ENCODE measurements around the gene EFHD2.

EFHD2 gene

GRCh38 chr1:15430787-15431570, 21.3 kb downstream of the EFHD2 start:
- H3K9me2 ChIP-seq (replicated peaks; ENCODE audit: insufficient read depth, low read length), result no peaks in the 10 kb centered on the region
- no peaks in the 10 kb centered on the region for H3F3A ChIP-seq (ENCODE audit: insufficient read depth)
- H3K9ac ChIP-seq (ENCODE audit: low read length), result no peak overlapping the region
- H3K36me3 ChIP-seq (ENCODE audit: low read length), result no peaks in the 10 kb centered on the region
- H2AFZ ChIP-seq (ENCODE audit: low read depth, low read length, severe bottlenecking), result no peak overlapping the region
- no peaks in the 10 kb centered on the region for H3K79me2 ChIP-seq (ENCODE audit: insufficient read depth, low read length)
- no peak overlapping the region for H3K4me2 ChIP-seq (ENCODE audit: low read depth, low read length, poor library complexity, severe bottlenecking)
- H4K20me1 ChIP-seq (ENCODE audit: low read depth, low read length), result no peaks in the 10 kb centered on the region
- no peak overlapping the region for H3K4me3 ChIP-seq (ENCODE audit: insufficient read depth, low read length, poor library complexity, severe bottlenecking)
- no peak for TF ChIP-seq EZH2phosphoT487 (conservative IDR thresholded peaks at IDR 0.05; ENCODE audit: low read length)
- TF ChIP-seq CTCF (IDR thresholded peaks at IDR 0.05; ENCODE audit: insufficient read depth, low read length, poor library complexity, severe bottlenecking), result peak; percentile 93
- H3K27ac ChIP-seq (ENCODE audit: low read depth, low read length), result no peak overlapping the region
- H3K27me3 ChIP-seq (ENCODE audit: low read length), result no peaks in the 10 kb centered on the region
- no peaks in the 10 kb centered on the region for H3K9me3 ChIP-seq (ENCODE audit: insufficient read depth, low read length)

DNA sequence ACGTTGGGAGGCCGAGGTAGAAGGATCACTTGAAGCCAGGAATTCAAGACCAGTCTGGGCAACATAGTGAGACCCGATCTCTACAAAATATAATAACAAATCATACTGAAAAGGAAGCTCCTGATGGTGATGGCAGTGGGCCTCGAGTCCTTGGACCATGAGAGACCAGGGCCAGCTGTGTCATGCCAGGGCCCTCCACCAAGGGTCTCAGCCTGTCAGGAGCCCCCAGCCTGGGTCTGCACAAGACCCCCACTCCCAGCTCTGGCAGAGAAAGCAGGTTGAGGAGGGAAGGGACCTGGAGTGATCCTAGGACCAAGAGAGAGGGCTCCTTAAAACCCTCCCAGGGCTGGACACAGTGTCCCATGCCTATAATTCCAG, 21.9 kb downstream of the EFHD2 start:
- Histone ChIP-seq H2AFZ (ENCODE audit: low read depth, low read length, severe bottlenecking) (no peak overlapping the region), H3K27ac (ENCODE audit: low read depth, low read length) (no peak overlapping the region), H3K4me2 (ENCODE audit: low read depth, low read length, poor library complexity, severe bottlenecking) (no peak overlapping the region), H3K36me3 (ENCODE audit: low read length) (no peaks in the 10 kb centered on the region), H4K20me1 (ENCODE audit: low read depth, low read length) (no peaks in the 10 kb centered on the region), H3F3A (ENCODE audit: insufficient read depth) (no peaks in the 10 kb centered on the region), H3K27me3 (ENCODE audit: low read length) (no peaks in the 10 kb centered on the region), H3K9me2 (replicated peaks; ENCODE audit: insufficient read depth, low read length) (no peaks in the 10 kb centered on the region), H3K9me3 (ENCODE audit: insufficient read depth, low read length) (no peaks in the 10 kb centered on the region), H3K4me3 (ENCODE audit: insufficient read depth, low read length, poor library complexity, severe bottlenecking) (no peak overlapping the region), H3K79me2 (ENCODE audit: insufficient read depth, low read length) (no peaks in the 10 kb centered on the region), H3K9ac (ENCODE audit: low read length) (no peak overlapping the region)
- TF ChIP-seq EZH2phosphoT487 (conservative IDR thresholded peaks at IDR 0.05; ENCODE audit: low read length) (no peak), CTCF (IDR thresholded peaks at IDR 0.05; ENCODE audit: insufficient read depth, low read length, poor library complexity, severe bottlenecking) (no peak)

- Histone ChIP-seq H3F3A (ENCODE audit: insufficient read depth) (no peaks in the 10 kb centered on the region), H3K27me3 (ENCODE audit: low read length) (no peaks in the 10 kb centered on the region), H3K9me3 (ENCODE audit: insufficient read depth, low read length) (no peaks in the 10 kb centered on the region), H3K9me2 (replicated peaks; ENCODE audit: insufficient read depth, low read length) (no peaks in the 10 kb centered on the region), H3K27ac (ENCODE audit: low read depth, low read length) (no peak overlapping the region), H4K20me1 (ENCODE audit: low read depth, low read length) (no peaks in the 10 kb centered on the region), H2AFZ (ENCODE audit: low read depth, low read length, severe bottlenecking) (no peak overlapping the region), H3K79me2 (ENCODE audit: insufficient read depth, low read length) (no peaks in the 10 kb centered on the region), H3K9ac (ENCODE audit: low read length) (no peak overlapping the region), H3K4me2 (ENCODE audit: low read depth, low read length, poor library complexity, severe bottlenecking) (no peak overlapping the region), H3K4me3 (ENCODE audit: insufficient read depth, low read length, poor library complexity, severe bottlenecking) (no peak overlapping the region), H3K36me3 (ENCODE audit: low read length) (no peaks in the 10 kb centered on the region)
- TF ChIP-seq EZH2phosphoT487 (conservative IDR thresholded peaks at IDR 0.05; ENCODE audit: low read length) (no peak), CTCF (IDR thresholded peaks at IDR 0.05; ENCODE audit: insufficient read depth, low read length, poor library complexity, severe bottlenecking) (no peak)
Observed at GRCh38 chr1:15432324-15432723, 22.6 kb downstream of the EFHD2 start.
